Esophagus muscularis mucosa (tissue), 4 donors: ENCODE data around the gene NUP205. TPM values are rescaled to one million over a fixed set of nuclear protein-coding genes. Genes with fewer than 3 reads are reported as not detected.
A peak's percentile ranks its signal among the peaks of the same experiment; 100 is the strongest.

Experiments
- DNase-seq: peaks from one replicate; pipeline ENCODE4 v3.0.0-alpha.2; 2017; ENCODE audit errors: extremely low spot score
- H3K27ac ChIP-seq, 4 donors: fragments of 200-600 bp; sonication (generic); replicated peaks in 1 of 4; 1 replicate in 3 of 4; 2 replicates in 1 of 4; pipeline ENCODE4 v1.5.1; 2016 to 2019; ENCODE audit warnings: mild to moderate bottlenecking in 1 of 4
- H3K27me3 ChIP-seq, 4 donors: fragments of 200-600 bp; sonication (generic); one replicate each; pipeline versions ENCODE4 v1.5.1 to v1.6.0; 2016 to 2019
- H3K36me3 ChIP-seq, 4 donors: fragments of 200-600 bp; sonication (generic); one replicate each; pipeline ENCODE4 v1.5.1; 2016 to 2019
- H3K4me1 ChIP-seq, 4 donors: fragments of 200-600 bp; sonication (generic); one replicate each; pipeline ENCODE4 v1.5.1; 2016 to 2019
- H3K4me3 ChIP-seq, 4 donors: fragments of 200-600 bp; sonication (generic); 1 replicate in 2 of 4; 2 replicates in 2 of 4; pipeline ENCODE4 v1.5.1; 2016 to 2019; ENCODE audit warnings: mild to moderate bottlenecking in 4 of 4, moderate library complexity in 1 of 4
- H3K9me3 ChIP-seq, 4 donors: fragments of 200-600 bp; sonication (generic); 1 replicate in 3 of 4; 2 replicates in 1 of 4; pipeline ENCODE4 v1.5.1; 2016 to 2019
- CTCF ChIP-seq, 3 experiments: fragments of 200-600 bp in 2 of 3; fragments of 450-650 bp in 1 of 3; sonication (generic) in 2 of 3; IDR thresholded peaks; one replicate each; pipeline ENCODE4 v1.5.1; 2017 to 2019; ENCODE audit warnings: antibody characterized with exemption in 3 of 3, mild to moderate bottlenecking in 2 of 3, moderate library complexity in 1 of 3
- EP300 ChIP-seq: sonication (generic); formaldehyde crosslinking; IDR thresholded peaks from one replicate; pipeline ENCODE4 v1.6.1; 2017; ENCODE audit warnings: antibody characterized with exemption
- POLR2A ChIP-seq: fragments of 450-650 bp; IDR thresholded peaks from one replicate; pipeline ENCODE4 v1.6.1; 2017; ENCODE audit warnings: antibody characterized with exemption, moderate library complexity, mild to moderate bottlenecking, low read depth
- POLR2AphosphoS5 ChIP-seq, 2 donors: sonication (generic); formaldehyde crosslinking; IDR thresholded peaks; one replicate each; pipeline ENCODE4 v1.6.1; 2017; ENCODE audit warnings: antibody characterized with exemption in 2 of 2
- WGBS: methylation state at CpG from one replicate; pipeline ENCODE4 v1.1.5; 2018; 5-methylcytosine and 5-hydroxymethylcytosine counted together
- intact Hi-C: fragments of 100-400 bp; cut with DNase I; formaldehyde crosslinking; loops from one replicate; pipeline ENCODE4 v1.15.1; 2023
- total RNA-seq, 4 donors: library from RNA; depleted of rRNA; stranded (reverse); fragments of >200 nt; gene quantifications; one replicate each; pipeline versions ENCODE4 v1.1.0 to v1.2.1, GENCODE V29; 2016

The NUP205 gene
- total RNA-seq, 4 donors from 2014 or later = 23.3 to 39.9 (median 34.7) TPM

GRCh38 chr7:135669774-135670173, 112.1 kb downstream of the NUP205 start:
- H3K27ac ChIP-seq = no peak overlapping the region
- H3K4me1 ChIP-seq = peaks cover 51 to 74% (median 53%) of the 10 kb centered on the region in 4 donors
- no peaks in the 10 kb centered on the region for H3K27me3 ChIP-seq
- H3K9me3 ChIP-seq = no peaks in the 10 kb centered on the region
- intact Hi-C loops = loop anchor here (5.0 kb wide), 2 partner anchors 128 to 338 kb away; no protein-coding TSS in a partner anchor
- WGBS = 79% methylated on average over 1 of the region's 1 CpG
- peaks cover 0 to 9% (median 7%) of the 10 kb centered on the region in 4 donors for H3K36me3 ChIP-seq
- H3K4me3 ChIP-seq = no peak overlapping the region
- no peak for DNase-seq
- TF ChIP-seq POLR2AphosphoS5 (IDR thresholded peaks at IDR 0.05) (no peak), CTCF (IDR thresholded peaks at IDR 0.05) (no peak), POLR2A (no peak), EP300 (no peak)

GRCh38 chr7:135670179-135670578, 112.5 kb downstream of the NUP205 start:
- TF ChIP-seq POLR2A = no peak
- no peak for TF ChIP-seq CTCF (IDR thresholded peaks at IDR 0.05)
- no peak for TF ChIP-seq EP300
- no peak for TF ChIP-seq POLR2AphosphoS5 (IDR thresholded peaks at IDR 0.05)
- intact Hi-C loops = loop anchor here (5.0 kb wide), 1 partner anchor 127 kb away; no protein-coding TSS in a partner anchor
- no peak for DNase-seq
- H3K27me3 ChIP-seq = no peaks in the 10 kb centered on the region
- peaks cover 0 to 10% (median 7%) of the 10 kb centered on the region in 4 donors for H3K36me3 ChIP-seq
- H3K27ac ChIP-seq = no peak overlapping the region
- 36% methylated on average over 1 of the region's 1 CpG for WGBS
- H3K4me1 ChIP-seq = peaks cover 48 to 70% (median 51%) of the 10 kb centered on the region in 4 donors
- H3K4me3 ChIP-seq = no peak overlapping the region
- H3K9me3 ChIP-seq = no peaks in the 10 kb centered on the region

- no peak overlapping the region for H3K4me3 ChIP-seq
- 41% methylated on average over 3 of the region's 3 CpGs for WGBS
- TF ChIP-seq POLR2A (no peak), CTCF (IDR thresholded peaks at IDR 0.05) (peak; percentile 68 to 79 (median 72))
- no peaks in the 10 kb centered on the region for H3K9me3 ChIP-seq
- H3K36me3 ChIP-seq = peaks cover 0 to 16% (median 7%) of the 10 kb centered on the region in 4 donors
- H3K4me1 ChIP-seq = peaks cover 40 to 54% (median 42%) of the 10 kb centered on the region in 4 donors
- no peaks in the 10 kb centered on the region for H3K27me3 ChIP-seq
- intact Hi-C loops = loop anchor here (5.0 kb wide), 1 partner anchor 125 kb away; no protein-coding TSS in a partner anchor
- DNase-seq = peak; percentile 47
- no peak overlapping the region for H3K27ac ChIP-seq
These were observed 115.0 kb downstream of the NUP205 start for GRCh38 chr7:135672560-135673359.

- no peaks in the 10 kb centered on the region for H3K27me3 ChIP-seq
- TF ChIP-seq CTCF (IDR thresholded peaks at IDR 0.05) (no peak), POLR2A (no peak), POLR2AphosphoS5 (IDR thresholded peaks at IDR 0.05) (no peak), EP300 (no peak)
- no peak overlapping the region for H3K4me3 ChIP-seq
- peaks cover 0 to 19% (median 8%) of the 10 kb centered on the region in 4 donors for H3K36me3 ChIP-seq
- intact Hi-C loops = loop anchor here (5.0 kb wide), 1 partner anchor 124 kb away; no protein-coding TSS in a partner anchor
- peak; percentile 55 for DNase-seq
- no peaks in the 10 kb centered on the region for H3K9me3 ChIP-seq
- peaks cover 43 to 56% (median 47%) of the 10 kb centered on the region in 4 donors for H3K4me1 ChIP-seq
- no peak overlapping the region for H3K27ac ChIP-seq
- 61% methylated on average over 6 of the region's 6 CpGs for WGBS
These were observed 115.6 kb downstream of the NUP205 start for GRCh38 chr7:135673360-135673706.
